GM19023 (cell line): ENCODE results near the gene KIF3B.
"Not testable (repeated sequence)": the region's sequence is repeated elsewhere in the genome, so short reads cannot be mapped to it uniquely, and the experiment has no call there.

Experiments used
- ATAC-seq: cut with Tn5 transposase; IDR thresholded peaks from one replicate; pipeline ENCODE4 v1.9.1; 2021; ENCODE audit warnings: mild to moderate bottlenecking, moderate library complexity; ENCODE audit not compliant: unreplicated experiment

Gene KIF3B

DNA sequence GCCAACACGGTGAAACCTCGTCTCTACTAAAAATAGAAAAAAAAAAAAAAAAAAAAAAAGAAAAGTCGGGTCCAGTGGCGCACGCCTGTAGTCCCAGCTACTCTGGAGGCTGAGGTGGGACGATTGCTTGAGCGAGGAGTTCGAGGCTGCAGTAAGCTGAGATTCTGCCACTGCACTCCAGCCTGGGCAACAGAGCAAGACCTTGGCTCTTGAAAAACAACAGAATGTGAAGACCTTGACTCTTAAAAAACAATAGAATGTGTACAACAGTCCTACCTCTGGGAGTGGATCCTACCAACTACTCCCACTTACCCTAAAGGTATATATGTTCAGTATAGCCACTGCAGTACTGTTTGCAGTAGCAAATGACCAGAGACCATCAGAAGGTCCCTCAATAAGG lies 15.1 kb downstream of the KIF3B start:
- no peak for ATAC-seq

DNA sequence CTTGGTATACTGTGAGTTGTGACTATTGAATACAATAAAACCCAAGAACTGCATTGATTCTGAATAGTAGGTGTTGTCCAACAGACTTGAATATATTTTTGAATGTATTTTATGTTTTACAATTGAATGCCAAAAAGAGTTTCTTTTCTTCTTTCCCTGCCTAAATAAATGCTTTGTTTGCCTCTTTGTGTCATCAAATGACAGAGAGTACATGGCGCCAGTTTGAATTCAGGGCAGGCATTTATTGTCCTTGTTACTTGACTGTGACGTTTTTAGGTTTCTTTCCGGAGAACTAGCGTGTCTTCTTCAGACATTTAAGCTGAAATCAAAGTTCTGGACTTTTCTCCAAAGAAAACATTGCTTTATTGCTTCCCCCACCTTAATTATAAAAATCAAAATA lies 16.6 kb downstream of the KIF3B start:
- no peak for ATAC-seq

DNA sequence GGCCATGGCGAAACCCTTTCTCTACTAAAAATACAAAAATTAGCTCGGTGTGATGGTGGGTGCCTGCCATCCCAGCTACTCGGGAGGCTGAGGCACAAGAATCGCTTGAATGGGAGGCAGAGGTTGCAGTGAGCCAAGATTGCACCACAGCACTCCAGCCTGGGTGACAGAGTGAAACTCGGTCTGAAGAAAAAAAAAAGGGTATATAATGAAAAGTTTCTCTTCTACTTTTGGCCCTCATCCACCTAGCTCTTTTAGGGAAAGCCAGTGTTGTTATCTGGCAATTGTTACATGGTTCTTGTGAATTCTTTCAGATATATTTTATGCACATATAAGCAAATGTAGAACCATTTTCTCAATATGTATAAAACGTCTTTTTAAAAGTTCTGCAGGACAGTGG lies 19.0 kb downstream of the KIF3B start:
- no peak for ATAC-seq

DNA sequence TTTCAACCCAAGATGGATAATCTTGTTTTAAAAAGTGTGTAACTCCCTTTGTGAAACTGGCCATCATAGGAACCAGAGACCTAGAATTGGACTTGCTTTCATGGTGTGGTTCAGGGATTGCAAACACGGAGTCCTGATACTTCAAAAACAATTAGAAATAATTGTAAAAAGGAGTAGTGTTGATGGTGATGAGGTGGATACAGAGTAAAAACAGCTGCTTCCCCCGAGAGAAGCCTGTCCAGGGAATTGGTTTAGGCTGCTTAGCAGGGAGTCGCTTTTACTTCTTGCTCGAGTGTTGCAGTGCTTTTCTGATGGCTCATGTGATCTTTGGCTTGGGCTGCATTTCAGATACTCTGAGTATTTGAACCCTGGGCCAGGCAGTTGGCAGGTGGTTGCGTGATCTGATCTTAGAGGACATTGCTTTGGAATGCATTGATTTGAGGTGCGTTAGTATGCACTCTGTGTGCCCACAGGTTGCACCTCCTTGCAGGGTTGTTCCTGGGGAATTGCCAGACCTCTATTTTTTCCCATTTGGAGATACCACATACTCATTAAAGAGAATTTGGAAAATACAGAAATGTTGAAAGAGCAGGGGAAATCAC lies 19.5 kb downstream of the KIF3B start:
- no peak for ATAC-seq

DNA sequence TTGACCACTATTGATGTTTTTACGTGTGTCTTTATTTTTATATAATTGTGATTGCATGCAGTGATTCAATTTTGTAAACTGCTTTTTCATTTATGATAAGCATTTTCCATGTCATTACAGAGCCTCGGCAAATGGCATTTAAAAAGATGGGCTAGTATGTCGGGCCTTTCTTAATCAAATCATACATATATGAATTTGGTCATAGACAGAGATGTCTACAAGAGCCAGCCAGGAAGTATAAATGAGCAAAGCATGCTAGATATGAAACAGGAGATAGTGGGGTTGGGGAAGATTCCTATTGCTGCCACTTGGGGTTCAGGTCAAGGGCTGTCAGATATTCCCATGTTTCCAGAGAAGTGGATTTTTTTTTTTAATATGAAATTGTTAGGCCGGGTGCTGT lies 20.0 kb downstream of the KIF3B start:
- no peak for ATAC-seq

DNA sequence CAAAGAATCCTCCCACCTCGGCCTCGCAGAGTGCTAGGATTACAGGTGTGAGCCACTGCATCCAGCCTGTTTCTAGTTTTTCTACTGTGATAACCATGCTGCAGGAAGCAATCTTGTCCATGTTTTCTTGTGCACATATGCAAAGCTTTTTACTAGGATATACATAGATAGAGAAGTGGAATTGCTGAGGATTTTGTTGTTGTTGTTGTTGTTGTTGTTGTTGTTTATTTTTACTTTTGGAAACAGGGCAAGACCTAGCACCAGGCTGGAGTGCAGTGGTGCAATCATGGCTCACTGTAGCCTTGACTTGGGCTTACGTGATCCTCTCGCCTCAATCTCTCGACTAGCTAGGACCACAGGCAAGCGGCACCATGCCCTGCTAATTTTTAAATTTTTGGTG lies 23.2 kb downstream of the KIF3B start:
- no peak for ATAC-seq

DNA sequence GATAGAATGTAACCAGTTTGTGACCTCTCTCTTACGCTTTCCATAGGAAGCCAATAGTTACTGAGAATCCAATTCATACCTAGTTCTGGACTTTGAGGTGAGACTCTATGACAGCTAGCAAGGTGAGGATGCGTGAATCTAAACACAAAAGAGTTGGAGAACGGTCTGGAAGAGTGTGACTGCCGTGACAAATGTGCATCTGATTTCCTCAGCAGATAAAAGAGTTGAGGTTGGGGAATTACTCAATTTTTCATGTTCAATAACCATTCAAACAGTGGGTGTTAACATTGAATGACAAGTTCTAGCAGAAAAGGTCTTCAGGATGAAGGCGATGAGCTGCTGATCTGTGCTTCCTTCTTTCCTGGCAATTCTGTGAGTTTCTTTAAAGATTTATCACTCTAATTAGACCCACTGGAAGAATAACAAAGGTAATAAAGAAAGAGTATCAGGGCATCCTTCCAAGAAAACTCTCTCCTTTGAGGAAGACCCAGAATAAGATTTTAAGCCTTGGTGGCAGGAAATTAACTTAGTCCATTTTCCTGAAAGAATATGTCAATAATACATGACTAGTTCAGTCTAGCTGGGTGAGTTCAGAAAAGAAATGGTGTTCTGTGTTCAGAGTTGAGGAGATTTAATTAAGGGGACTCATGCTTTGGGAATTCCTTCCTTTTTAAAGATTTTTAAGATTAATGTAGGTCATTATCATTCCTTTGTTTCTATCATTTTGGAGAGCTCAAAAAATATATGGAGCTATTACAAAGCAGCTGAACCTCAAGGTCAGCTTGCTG lies 24.5 kb downstream of the KIF3B start:
- ATAC-seq = no peak

DNA sequence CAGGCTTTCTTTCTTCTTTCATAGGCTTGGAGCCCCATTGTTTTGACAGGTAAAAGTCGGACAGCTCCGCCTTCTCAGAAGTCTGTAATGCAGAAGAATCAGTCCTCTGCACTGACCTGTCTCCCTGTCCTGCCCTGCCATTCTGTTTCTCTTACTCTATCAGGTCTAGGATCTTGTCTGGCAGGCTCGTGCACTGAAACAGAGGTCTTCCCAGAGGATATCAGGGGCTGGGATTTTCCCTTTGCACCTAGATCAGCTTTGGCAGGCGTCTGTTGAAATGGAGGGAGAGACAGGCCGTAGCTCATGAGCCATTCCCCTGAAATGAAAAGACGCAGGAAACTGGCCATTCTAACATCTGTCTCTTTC lies 25.0 kb downstream of the KIF3B start:
- no peak for ATAC-seq

DNA sequence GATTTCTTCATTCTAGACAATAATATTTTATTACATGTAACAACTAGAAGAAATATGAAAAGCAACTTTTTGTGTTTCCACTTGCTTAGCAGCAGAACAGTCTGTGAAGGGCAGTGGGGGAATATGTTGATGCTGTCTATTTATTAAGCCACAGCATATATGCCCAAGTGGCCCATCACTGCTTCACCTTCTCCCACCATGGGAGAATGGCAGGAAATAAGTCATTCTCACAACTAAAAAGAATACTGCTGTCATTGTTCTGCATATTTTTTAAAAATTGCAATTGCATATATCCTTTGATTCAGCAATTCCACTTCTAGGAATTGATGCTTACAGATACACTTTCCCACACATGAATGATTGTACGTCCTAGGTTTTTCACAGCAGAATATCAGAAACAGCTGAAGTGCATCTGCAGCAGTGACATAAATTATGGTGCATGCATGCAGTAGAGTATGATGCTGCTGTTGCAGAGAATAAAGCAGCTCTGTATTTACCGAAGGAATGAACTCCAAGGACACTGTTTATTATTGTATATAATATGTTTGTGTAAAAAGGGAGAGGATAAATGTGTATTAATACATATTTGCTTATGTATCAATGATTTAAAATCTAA lies 26.8 kb downstream of the KIF3B start:
- no peak for ATAC-seq

DNA sequence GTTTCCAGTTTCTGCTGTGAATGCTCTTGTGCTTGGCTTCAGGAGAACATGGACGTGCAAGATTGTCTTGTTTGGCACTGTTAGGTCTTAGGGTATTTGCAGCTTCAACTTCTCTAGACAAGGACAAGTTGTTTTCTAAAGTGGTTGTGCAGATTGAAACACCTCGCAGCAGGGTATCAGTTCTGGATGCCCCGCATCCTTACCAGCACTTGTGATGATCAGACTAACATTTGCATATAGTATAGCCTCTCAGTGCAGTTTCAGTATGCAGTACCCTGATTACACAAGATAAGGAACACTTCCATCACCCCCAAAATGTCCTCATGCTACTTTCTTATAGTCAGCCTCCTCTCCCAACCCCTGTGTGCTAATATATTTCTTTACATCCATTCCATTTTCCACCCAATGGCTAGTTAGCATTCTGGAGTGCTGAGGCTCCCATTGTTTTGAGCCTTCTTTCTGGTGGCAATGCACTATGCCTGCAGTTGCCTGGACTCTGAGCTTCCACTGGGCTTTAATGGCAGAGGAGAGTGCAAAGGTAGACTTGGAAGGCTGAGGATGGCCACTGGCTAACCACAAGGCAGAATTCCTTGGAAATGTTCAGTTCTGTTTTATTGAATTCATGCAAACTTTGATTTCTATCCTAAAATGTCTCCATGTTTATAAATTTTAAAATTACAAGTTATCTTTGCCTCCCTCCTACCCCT lies 35.4 kb downstream of the KIF3B start:
- no peak for ATAC-seq

DNA sequence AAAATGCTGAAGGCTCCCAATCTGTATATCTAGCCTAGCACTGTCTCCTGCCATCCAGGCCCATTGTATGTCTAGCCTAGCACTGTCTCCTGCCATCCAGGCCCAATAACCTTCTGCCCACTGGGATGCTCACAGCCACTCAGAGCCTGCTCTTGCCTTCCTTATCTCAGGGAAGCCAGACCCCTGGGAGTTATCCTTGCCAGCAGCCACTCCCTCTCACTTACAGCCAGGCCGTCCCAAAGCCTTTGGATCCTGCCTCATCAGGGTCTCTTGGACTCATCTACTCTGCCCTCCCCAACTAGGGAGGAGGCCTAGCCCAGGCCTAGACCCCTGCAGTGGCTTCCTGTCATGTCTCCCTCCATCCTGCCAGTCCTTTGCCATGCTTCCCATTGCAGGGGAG lies 37.3 kb downstream of the KIF3B start:
- ATAC-seq = no peak

DNA sequence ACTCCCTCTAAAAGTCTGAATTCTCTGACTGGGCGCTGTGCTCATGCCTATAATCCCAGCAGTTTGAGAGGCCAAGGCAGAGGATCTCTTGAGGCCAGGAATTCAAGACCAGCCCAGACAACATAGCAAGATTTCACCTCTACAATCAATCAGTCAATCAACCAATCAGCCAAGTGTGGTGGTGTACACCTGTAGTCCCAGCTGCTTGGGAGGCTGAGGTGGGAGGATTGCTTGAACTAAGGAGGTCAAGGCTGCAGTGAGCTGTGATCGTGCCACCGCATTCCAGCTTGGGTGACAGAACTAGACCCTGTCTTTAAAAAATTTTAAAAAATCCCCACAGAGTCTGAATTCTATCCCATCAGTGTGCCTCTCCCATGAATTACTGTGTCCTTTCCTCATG lies 37.9 kb downstream of the KIF3B start:
- ATAC-seq = no peak

DNA sequence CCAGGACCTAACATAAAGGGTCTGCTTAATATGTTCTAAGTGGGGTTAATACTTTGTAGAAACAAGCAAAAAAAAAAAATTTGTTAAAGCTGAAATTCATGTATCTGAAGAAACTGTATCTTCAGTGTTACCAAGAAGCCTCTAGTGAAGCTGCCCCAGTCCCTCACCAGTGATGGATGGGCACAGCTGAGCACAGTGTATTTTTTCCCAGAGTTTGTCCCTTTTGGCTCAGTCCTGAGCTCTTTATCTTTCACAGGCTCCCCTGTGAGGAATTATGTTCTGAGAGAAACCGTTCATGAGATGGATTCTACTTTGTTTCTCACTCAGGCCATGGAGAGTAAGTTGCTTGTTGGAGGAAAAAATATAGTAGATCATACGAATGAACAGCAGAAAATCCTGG lies 38.4 kb downstream of the KIF3B start:
- ATAC-seq = no peak

DNA sequence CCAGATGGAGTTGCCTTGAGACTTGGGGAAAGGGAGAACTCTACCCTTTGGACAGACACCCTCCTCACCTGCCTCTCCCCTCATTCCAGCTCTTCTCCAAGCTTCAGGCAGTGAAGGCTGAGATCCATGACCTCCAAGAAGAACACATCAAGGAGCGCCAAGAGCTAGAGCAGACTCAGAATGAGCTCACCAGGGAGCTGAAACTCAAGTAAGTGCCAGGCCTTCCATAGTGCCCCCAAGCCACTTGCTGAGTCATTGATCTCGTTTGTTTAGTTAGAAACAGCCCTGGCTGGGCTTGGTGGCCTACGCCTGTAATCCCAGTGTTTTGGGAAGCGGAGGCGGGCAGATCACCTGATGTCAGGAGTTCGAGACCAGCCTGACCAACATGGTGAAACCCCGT lies 39.2 kb downstream of the KIF3B start:
- ATAC-seq = no peak

DNA sequence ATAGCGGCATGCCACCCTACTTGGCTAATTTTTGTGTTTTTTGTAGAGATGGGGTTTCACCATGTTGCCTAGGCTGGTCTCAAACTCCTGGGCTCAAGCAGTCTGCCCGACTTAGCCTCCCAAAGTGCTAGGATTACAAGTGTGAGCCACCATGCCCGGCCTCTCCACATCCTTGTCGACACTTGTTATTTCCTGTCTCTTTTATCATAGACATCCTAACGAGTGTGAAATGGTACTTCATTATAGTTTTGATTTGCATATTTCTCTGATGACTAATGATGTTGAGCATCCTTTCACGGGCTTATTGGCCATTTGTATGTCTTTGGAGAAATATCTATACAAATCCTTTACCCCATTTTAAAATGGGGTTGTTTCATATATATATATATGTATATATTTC lies 41.6 kb downstream of the KIF3B start:
- ATAC-seq = no peak

DNA sequence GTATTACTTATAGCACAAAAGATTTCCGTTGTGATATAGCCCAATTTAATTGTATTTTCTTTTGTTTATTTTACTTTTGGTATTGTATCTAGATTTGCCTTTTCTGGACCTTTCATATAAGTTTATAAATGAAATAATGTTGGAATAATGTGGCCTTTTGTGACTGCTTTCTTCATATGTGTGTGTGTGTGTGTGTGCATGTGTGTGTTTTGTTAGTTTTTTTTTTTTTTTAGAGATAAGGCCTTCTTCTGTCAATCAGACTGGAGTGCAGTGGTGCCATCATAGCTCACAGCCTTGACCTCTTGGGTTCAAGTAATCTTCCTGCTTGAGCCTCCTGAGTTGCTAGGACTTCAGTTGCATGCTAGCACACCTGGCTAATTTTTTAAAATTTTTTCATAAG lies 42.9 kb downstream of the KIF3B start:
- no peak for ATAC-seq

DNA sequence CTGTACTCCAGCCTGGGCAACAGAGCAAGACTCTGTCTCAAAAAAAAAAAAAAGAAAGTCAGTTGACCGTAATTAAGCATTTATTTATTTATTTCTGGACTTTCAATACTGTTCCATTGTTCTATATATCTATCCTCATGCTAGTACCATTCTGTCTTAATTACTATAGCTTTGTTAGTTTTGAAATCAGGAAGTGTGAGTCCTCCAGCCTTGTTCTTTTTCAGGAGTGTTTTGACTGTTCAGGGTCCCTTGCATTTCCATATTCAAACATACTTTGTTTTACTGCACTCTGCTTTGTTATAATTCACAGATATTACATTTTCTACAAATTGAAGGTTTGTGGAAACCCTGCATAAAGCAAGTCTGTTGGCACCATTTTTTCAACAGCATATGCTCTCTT lies 43.9 kb downstream of the KIF3B start:
- ATAC-seq = no peak

DNA sequence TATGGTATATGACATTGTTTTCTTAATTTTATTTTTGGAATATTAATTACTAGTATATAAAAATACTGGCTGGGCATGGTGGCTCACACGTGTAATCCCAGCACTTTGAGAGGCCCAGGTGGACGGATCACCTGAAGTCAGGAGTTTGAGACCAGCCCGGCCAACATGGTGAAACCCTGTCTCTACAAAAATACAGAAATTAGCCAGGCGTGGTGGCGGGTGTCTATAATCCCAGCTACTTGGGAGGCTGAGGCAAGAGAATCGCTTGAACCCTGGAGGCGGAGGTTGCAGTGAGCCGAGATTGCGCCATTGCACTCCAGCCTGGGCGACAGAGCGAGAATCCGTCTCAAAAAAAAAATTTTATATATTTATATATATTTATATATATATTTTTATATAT lies 44.8 kb downstream of the KIF3B start:
- not testable (repeated sequence) for ATAC-seq

DNA sequence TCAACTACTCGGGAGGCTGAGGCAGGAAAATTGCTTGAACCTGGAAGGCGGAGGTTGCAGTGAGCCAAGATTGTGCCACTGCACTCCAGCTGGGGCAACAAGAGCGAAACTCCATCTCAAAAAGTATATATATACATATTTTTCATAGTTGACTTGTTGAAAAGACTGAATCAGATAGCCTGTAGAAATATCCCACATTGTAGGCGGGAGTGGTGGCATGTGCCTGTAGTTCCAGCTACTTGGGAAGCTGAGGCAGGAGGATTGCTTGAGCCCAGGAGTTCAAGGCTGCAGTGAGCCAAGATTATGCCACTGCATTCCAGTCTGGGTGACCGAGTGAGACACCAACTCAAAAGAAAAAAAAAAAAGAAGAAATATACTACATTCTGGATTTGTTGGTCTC lies 46.3 kb downstream of the KIF3B start:
- not testable (repeated sequence) for ATAC-seq

DNA sequence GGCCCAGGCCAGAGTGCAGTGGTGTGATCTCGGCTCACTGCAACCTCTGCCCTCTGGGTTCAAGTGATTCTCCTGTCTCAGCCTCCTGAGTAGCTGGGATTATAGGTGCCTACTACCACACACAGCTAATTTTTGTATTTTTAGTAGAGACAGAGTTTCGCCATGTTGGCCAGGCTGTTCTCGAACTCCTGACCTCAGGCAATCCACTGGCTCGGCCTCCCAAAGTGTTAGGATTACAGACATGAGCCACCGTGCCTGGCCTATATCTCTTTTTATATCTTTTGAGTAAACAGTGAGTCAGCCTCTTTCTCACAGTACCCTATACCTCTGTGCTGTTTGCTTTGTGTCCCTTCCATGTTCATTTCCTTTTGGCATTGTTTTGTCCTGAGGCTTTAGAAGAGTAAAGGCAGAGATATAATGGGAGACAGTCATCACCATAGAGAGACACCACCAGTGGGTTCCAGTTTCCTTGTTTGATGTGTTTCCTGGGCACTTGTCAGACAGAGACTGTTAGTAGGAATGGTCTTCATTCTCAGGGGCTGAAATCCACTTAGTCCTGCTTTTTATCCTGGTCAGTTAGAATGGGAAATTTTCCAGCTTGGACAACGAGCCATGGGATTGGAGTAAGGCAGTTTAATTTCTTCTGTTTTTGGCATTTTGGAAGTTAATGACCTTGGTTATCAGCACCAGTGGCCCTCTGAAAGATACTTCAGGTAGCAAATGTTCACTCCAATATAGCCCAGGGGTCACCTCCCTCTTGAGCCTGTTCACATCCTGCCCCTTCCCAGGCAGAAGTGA lies 48.5 kb downstream of the KIF3B start:
- ATAC-seq = no peak

DNA sequence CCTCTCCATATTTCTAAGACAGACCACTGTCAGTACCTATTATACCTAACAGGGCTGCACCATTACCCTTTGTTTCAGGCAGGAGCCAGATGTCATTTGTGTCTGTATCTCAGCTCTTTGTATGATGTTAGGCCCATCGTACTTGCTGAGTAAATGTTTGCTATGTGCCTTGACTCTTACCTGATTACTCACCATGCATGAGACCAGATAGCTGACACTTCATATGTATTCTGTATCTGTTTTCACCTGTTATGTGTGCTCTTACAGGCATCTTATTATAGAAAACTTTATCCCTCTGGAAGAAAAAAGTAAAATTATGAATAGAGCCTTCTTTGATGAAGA lies 49.0 kb downstream of the KIF3B start:
- no peak for ATAC-seq
